Tibial artery (tissue), 4 donors: ENCODE measurements around the gene DNAH12.
"Not testable (repeated sequence)": the region's sequence is repeated elsewhere in the genome, so short reads cannot be mapped to it uniquely, and the experiment has no call there.

ENCODE experiments used
- DNase-seq, 2 donors: peaks; one replicate each; pipeline ENCODE4 v3.0.0-alpha.2; 2019
- H3K27ac ChIP-seq, 2 donors: fragments of 200-600 bp; sonication (generic) in 1 of 2; 1 replicate in 1 of 2; 2 replicates in 1 of 2; pipeline ENCODE4 v1.5.1; 2018 to 2019; ENCODE audit warnings: mild to moderate bottlenecking in 1 of 2
- H3K27me3 ChIP-seq, 2 donors: fragments of 200-600 bp; sonication (generic) in 1 of 2; one replicate each; pipeline versions ENCODE4 v1.5.1 to v1.6.0; 2016 to 2019
- H3K36me3 ChIP-seq, 3 donors: fragments of 200-600 bp; sonication (generic) in 2 of 3; one replicate each; pipeline ENCODE4 v1.5.1; 2016 to 2019; ENCODE audit warnings: mild to moderate bottlenecking in 2 of 3
- H3K4me1 ChIP-seq, 4 donors: fragments of 200-600 bp; sonication (generic) in 2 of 4; 1 replicate in 3 of 4; 2 replicates in 1 of 4; pipeline ENCODE4 v1.5.1; 2016 to 2019
- H3K4me3 ChIP-seq, 2 donors: fragments of 200-600 bp; sonication (generic) in 1 of 2; 1 replicate in 1 of 2; 2 replicates in 1 of 2; pipeline ENCODE4 v1.5.1; 2018 to 2019; ENCODE audit warnings: mild to moderate bottlenecking in 2 of 2
- H3K9me3 ChIP-seq, 3 donors: fragments of 200-600 bp; sonication (generic) in 1 of 3; one replicate each; pipeline ENCODE4 v1.5.1; 2016 to 2019
- CTCF ChIP-seq, 2 experiments: fragments of 200-600 bp in 1 of 2; fragments of 450-650 bp in 1 of 2; IDR thresholded peaks; one replicate each; pipeline ENCODE4 v1.5.1; 2017 to 2019; ENCODE audit warnings: antibody characterized with exemption in 2 of 2, mild to moderate bottlenecking in 1 of 2, moderate library complexity in 1 of 2
- intact Hi-C: fragments of 100-400 bp; cut with DNase I; formaldehyde crosslinking; loops from one replicate; pipeline ENCODE4 v1.15.0; 2023; ENCODE audit warnings: low total_unique reads

The DNAH12 gene

GRCh38 chr3:57314204-57314603, 229.9 kb downstream of the DNAH12 start:
- intact Hi-C loops, result no loop called here
- no peaks in the 10 kb centered on the region for H3K36me3 ChIP-seq
- no peak overlapping the region for H3K27ac ChIP-seq
- no peaks in the 10 kb centered on the region for H3K27me3 ChIP-seq
- no peak for TF ChIP-seq CTCF (IDR thresholded peaks at IDR 0.05)
- H3K4me1 ChIP-seq, result no peaks in the 10 kb centered on the region
- H3K4me3 ChIP-seq, result no peak overlapping the region
- no peak for DNase-seq
- H3K9me3 ChIP-seq, result peaks cover 0 to 5% (median 0%) of the 10 kb centered on the region in 3 donors

GRCh38 chr3:57309769-57310360, 234.3 kb downstream of the DNAH12 start:
- Histone ChIP-seq H3K4me3 (no peak overlapping the region), H3K27ac (no peak overlapping the region), H3K27me3 (peaks cover 0 to 3% of the 10 kb centered on the region in 2 donors), H3K36me3 (no peaks in the 10 kb centered on the region), H3K4me1 (no peaks in the 10 kb centered on the region), H3K9me3 (no peaks in the 10 kb centered on the region)
- DNase-seq, result no peak
- intact Hi-C loops, result no loop called here
- no peak for TF ChIP-seq CTCF (IDR thresholded peaks at IDR 0.05)

- H3K4me3 ChIP-seq, H3K27ac ChIP-seq, intact Hi-C loops, H3K9me3 ChIP-seq, H3K36me3 ChIP-seq, H3K27me3 ChIP-seq, H3K4me1 ChIP-seq, DNase-seq: not testable (repeated sequence)
These were observed 240.6 kb downstream of the DNAH12 start for GRCh38 chr3:57303520-57303919.

GRCh38 chr3:57298041-57298440, 246.1 kb downstream of the DNAH12 start:
- H3K4me1 ChIP-seq, result peaks cover 0 to 1% (median 0%) of the 10 kb centered on the region in 4 donors
- no peak overlapping the region for H3K4me3 ChIP-seq
- DNase-seq, result no peak
- H3K36me3 ChIP-seq, result no peaks in the 10 kb centered on the region
- H3K9me3 ChIP-seq, result no peaks in the 10 kb centered on the region
- no peak for TF ChIP-seq CTCF (IDR thresholded peaks at IDR 0.05)
- no peaks in the 10 kb centered on the region for H3K27me3 ChIP-seq
- H3K27ac ChIP-seq, result no peak overlapping the region
- intact Hi-C loops, result no loop called here

- Histone ChIP-seq H3K9me3 (no peaks in the 10 kb centered on the region), H3K4me3 (no peak overlapping the region), H3K27me3 (no peaks in the 10 kb centered on the region), H3K4me1 (peaks cover 0 to 9% (median 0%) of the 10 kb centered on the region in 4 donors), H3K36me3 (no peaks in the 10 kb centered on the region), H3K27ac (no peak overlapping the region)
- no peak for DNase-seq
- TF ChIP-seq CTCF (IDR thresholded peaks at IDR 0.05), result no peak
- intact Hi-C loops, result no loop called here
These were observed 251.1 kb downstream of the DNAH12 start for GRCh38 chr3:57292897-57293526.

DNA sequence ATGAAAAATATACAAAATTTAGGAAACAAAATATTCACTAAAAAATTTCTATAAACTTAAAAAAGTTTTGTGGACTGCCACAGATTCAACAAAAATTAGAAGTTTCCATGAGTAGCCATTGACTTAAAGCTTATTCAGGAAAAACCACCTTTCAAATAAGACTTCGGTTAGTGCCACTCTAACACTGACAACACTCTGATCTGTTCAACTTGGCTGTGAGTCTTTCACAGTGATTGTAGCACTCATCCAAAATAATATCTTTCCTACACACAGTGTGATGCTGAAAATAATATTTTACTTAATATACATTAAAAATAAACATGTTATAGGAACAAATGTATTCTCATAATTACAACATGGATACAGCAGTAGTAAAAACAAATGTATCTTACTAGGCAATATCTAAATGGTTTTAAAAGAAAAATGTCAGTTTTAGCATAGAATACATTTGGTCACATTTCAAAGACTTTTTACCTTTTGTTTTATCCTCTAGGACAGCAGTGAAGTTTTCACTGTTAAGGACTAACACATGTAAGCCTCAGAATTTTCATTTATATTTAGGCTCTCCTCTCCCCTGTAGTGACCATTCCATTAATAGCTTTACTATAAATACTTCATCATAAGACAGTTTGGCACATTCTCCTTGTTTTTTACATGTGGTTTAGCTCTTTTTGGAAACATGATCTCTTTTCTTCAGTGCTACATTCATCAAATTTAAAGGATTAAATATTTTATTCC, 251.8 kb downstream of the DNAH12 start, which contains the start of gene ASB14:
Gene ASB14, minus strand, starts transcription at position 527 of the 738 bp plus-strand sequence. CDS start 652 bp downstream, outside the sequence.
- DNase-seq, result no peak
- Histone ChIP-seq H3K27ac (no peak within 1 kb of the TSS), H3K4me1 (peaks cover 0 to 9% (median 0%) of the 10 kb centered on the region in 4 donors), H3K4me3 (no peak within 1 kb of the TSS), H3K9me3 (no peaks in the 10 kb centered on the region), H3K27me3 (peaks cover 0 to 2% of the 10 kb centered on the region in 2 donors), H3K36me3 (no peaks in the 10 kb centered on the region)
- no peak for TF ChIP-seq CTCF (IDR thresholded peaks at IDR 0.05)
- intact Hi-C loops, result no loop called here
